HEK293 (cell line): Measurements from ENCODE around the gene SORD.

Experiments used
- CTCF ChIA-PET: fragments of 350-600 bp; formaldehyde crosslinking; extraction: SDS; loops from one replicate; lab custom pipeline; 2021; ENCODE audit warnings: antibody characterized with exemption; lab: Yijun Ruan, JAX
- POLR2A ChIA-PET: fragments of 300-600 bp; formaldehyde crosslinking; extraction: SDS; loops from one replicate; lab custom pipeline; 2020; ENCODE audit warnings: antibody characterized with exemption, inconsistent platforms; lab: Yijun Ruan, JAX
- H3K27ac ChIP-seq: fragments of 200-500 bp; sonication (Bioruptor generic); 2 replicates; pipeline ENCODE4 v1.5.1; 2014; ENCODE audit warnings: low read depth, low read length, control low read depth, inconsistent platforms; ENCODE audit errors: extremely low read depth
- H3K36me3 ChIP-seq, 2 experiments: fragments of 200-500 bp in 1 of 2; sonication (Bioruptor generic) in 1 of 2; 1 replicate in 1 of 2; 2 replicates in 1 of 2; pipeline ENCODE4 v1.5.1; 2014 to 2017; ENCODE audit warnings: inconsistent platforms in 2 of 2, low read length in 2 of 2; ENCODE audit not compliant: control insufficient read depth in 2 of 2, insufficient read depth in 1 of 2
- H3K4me1 ChIP-seq: fragments of 200-500 bp; sonication (Bioruptor generic); 2 replicates; pipeline ENCODE4 v1.5.1; 2014; ENCODE audit warnings: mild to moderate bottlenecking, low read length, inconsistent platforms; ENCODE audit not compliant: control insufficient read depth, insufficient read depth
- H3K4me3 ChIP-seq: 2 replicates; pipeline ENCODE4 v1.5.1; 2011; ENCODE audit warnings: low read depth, mild to moderate bottlenecking, control low read depth, low read length, moderate library complexity
- H3K9me3 ChIP-seq: fragments of 200-500 bp; sonication (Bioruptor generic); 2 replicates; pipeline ENCODE4 v1.5.1; 2014; ENCODE audit warnings: low read depth, low read length, inconsistent platforms; ENCODE audit not compliant: control insufficient read depth, insufficient read depth
- FEZF1 ChIP-seq: fragments of 450-650 bp; formaldehyde crosslinking; IDR thresholded peaks from 2 replicates; pipeline ENCODE4 v1.5.1; 2016; ENCODE audit warnings: missing biosample characterization, missing genetic modification characterization
- GLI2 ChIP-seq: fragments of 450-650 bp; formaldehyde crosslinking; IDR thresholded peaks from 2 replicates; pipeline ENCODE4; 2017; ENCODE audit warnings: missing biosample characterization, missing genetic modification characterization, low read depth, borderline replicate concordance
- HOXA7 ChIP-seq: sonication (generic); formaldehyde crosslinking; IDR thresholded peaks from 2 replicates; pipeline ENCODE4 v1.8.1; 2022; ENCODE audit warnings: missing genetic modification reagents, borderline replicate concordance
- KLF10 ChIP-seq: fragments of 450-650 bp; IDR thresholded peaks from 2 replicates; pipeline ENCODE4 v1.5.1; 2018; ENCODE audit warnings: missing biosample characterization, mild to moderate bottlenecking, missing genetic modification characterization
- KLF8 ChIP-seq: fragments of 450-650 bp; formaldehyde crosslinking; IDR thresholded peaks from 2 replicates; pipeline ENCODE4 v1.5.1; 2016; ENCODE audit warnings: missing biosample characterization, missing genetic modification characterization
- PRDM1 ChIP-seq: fragments of 450-650 bp; formaldehyde crosslinking; IDR thresholded peaks from 2 replicates; pipeline ENCODE4; 2016; ENCODE audit warnings: missing biosample characterization, missing genetic modification characterization
- SETDB1 ChIP-seq: IDR thresholded peaks from one replicate; pipeline ENCODE4 v1.6.1; 2017; ENCODE audit warnings: mild to moderate bottlenecking, low read length, moderate library complexity, mixed read lengths; ENCODE audit not compliant: insufficient read length
- ZBTB48 ChIP-seq: fragments of 450-650 bp; formaldehyde crosslinking; IDR thresholded peaks from 2 replicates; pipeline ENCODE4 v1.5.1; 2016; ENCODE audit warnings: missing biosample characterization, missing genetic modification characterization
- ZNF302 ChIP-seq: fragments of 450-650 bp; formaldehyde crosslinking; IDR thresholded peaks from 2 replicates; pipeline ENCODE4 v1.5.1; 2016; ENCODE audit warnings: missing biosample characterization, missing genetic modification characterization, low read depth
- ZNF335 ChIP-seq: fragments of 450-650 bp; formaldehyde crosslinking; conservative IDR thresholded peaks from 2 replicates; pipeline ENCODE4 v1.5.1; 2016; ENCODE audit warnings: missing biosample characterization, missing genetic modification characterization
- ZNF341 ChIP-seq: fragments of 450-650 bp; formaldehyde crosslinking; IDR thresholded peaks from 2 replicates; pipeline ENCODE4; 2016; ENCODE audit warnings: low read depth, missing biosample characterization, missing genetic modification characterization
- ZNF391 ChIP-seq: fragments of 450-650 bp; formaldehyde crosslinking; IDR thresholded peaks from 2 replicates; pipeline ENCODE4 v1.5.1; 2016; ENCODE audit warnings: low read depth, missing biosample characterization, missing genetic modification characterization, borderline replicate concordance
- ZNF423 ChIP-seq: fragments of 450-650 bp; formaldehyde crosslinking; IDR thresholded peaks from 2 replicates; pipeline ENCODE4 v1.5.1; 2016; ENCODE audit warnings: missing biosample characterization, missing genetic modification characterization
- ZNF426 ChIP-seq: fragments of 450-650 bp; formaldehyde crosslinking; IDR thresholded peaks from 2 replicates; pipeline ENCODE4 v1.5.1; 2017; ENCODE audit warnings: missing biosample characterization, missing genetic modification characterization, mild to moderate bottlenecking, inconsistent platforms, moderate library complexity
- ZNF473 ChIP-seq: fragments of 450-650 bp; formaldehyde crosslinking; IDR thresholded peaks from 2 replicates; pipeline ENCODE4 v1.5.1; 2017; ENCODE audit warnings: missing biosample characterization, missing genetic modification characterization
- ZNF48 ChIP-seq: fragments of 450-650 bp; formaldehyde crosslinking; IDR thresholded peaks from 2 replicates; pipeline ENCODE4 v1.5.1; 2016; ENCODE audit warnings: missing biosample characterization, missing genetic modification characterization
- ZNF529 ChIP-seq: fragments of 450-650 bp; formaldehyde crosslinking; IDR thresholded peaks from 2 replicates; pipeline ENCODE4 v1.5.1; 2017; ENCODE audit warnings: missing genetic modification characterization, missing biosample characterization; ENCODE audit not compliant: insufficient replicate concordance
- ZNF560 ChIP-seq: fragments of 450-650 bp; formaldehyde crosslinking; IDR thresholded peaks from 2 replicates; pipeline ENCODE4 v1.5.1; 2017; ENCODE audit warnings: missing biosample characterization, missing genetic modification characterization, borderline replicate concordance
- ZNF660 ChIP-seq: fragments of 450-650 bp; IDR thresholded peaks from 2 replicates; pipeline ENCODE4 v1.5.1; 2018; ENCODE audit warnings: missing biosample characterization, mild to moderate bottlenecking, missing genetic modification characterization
- ZNF768 ChIP-seq: fragments of 450-650 bp; formaldehyde crosslinking; IDR thresholded peaks from 2 replicates; pipeline ENCODE4 v1.5.1; 2018; ENCODE audit warnings: missing biosample characterization, mild to moderate bottlenecking, missing genetic modification characterization
- ZNF830 ChIP-seq: fragments of 450-650 bp; IDR thresholded peaks from 2 replicates; pipeline ENCODE4 v1.5.0; 2018; ENCODE audit warnings: missing biosample characterization, missing genetic modification characterization, low read depth, mild to moderate bottlenecking, moderate library complexity
- ZNF837 ChIP-seq: fragments of 450-650 bp; formaldehyde crosslinking; IDR thresholded peaks from 2 replicates; pipeline ENCODE4 v1.5.1; 2016; ENCODE audit warnings: missing biosample characterization, missing genetic modification characterization
- TF ChIP-seq, protein P1 (sequence below): fragments of 450-650 bp; formaldehyde crosslinking; IDR thresholded peaks from 2 replicates; pipeline ENCODE4; 2016; ENCODE audit warnings: missing biosample characterization, missing genetic modification characterization
- TF ChIP-seq, protein P2 (sequence below): sonication (generic); formaldehyde crosslinking; IDR thresholded peaks from 2 replicates; pipeline ENCODE4 v1.8.1; 2022; ENCODE audit warnings: mild to moderate bottlenecking, moderate library complexity, missing genetic modification reagents
- TF ChIP-seq, protein P3 (sequence below): fragments of 450-650 bp; formaldehyde crosslinking; IDR thresholded peaks from 2 replicates; pipeline ENCODE4 v1.5.1; 2016; ENCODE audit warnings: missing biosample characterization, missing genetic modification characterization, borderline replicate concordance

The SORD gene

DNA sequence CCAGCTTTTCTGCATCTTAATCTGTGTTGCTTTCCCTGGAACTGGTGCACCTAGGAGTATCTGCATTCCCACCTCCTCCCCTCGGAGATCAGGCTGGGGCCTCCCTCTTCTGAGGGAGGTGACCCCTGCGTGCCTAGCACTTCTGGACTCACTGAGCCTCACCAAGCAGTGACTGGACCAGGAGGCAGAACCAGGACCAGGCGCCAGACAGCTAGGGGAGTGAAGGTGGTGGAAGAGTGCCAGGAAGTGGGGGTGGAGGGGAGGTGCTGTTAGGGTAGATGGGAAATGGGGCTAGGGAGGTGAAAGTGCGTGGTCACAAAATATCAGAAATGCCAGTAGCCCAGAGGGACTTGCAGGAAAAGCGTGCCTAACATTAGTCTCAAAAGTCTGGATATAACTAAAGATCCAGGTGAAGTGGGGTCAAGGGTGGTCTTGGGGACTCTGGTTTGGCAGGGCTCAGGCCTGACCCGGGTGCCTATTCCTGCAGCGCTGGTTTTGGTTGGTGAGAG, 92.4 kb downstream of the SORD start (continued):
- TF ChIP-seq ZNF560 (tag by site-specific recombination) (no peak), ZNF768 (tag by site-specific recombination) (no peak), ZNF391 (tag by site-specific recombination) (no peak), ZNF423 (tag by site-specific recombination) (no peak)

DNA sequence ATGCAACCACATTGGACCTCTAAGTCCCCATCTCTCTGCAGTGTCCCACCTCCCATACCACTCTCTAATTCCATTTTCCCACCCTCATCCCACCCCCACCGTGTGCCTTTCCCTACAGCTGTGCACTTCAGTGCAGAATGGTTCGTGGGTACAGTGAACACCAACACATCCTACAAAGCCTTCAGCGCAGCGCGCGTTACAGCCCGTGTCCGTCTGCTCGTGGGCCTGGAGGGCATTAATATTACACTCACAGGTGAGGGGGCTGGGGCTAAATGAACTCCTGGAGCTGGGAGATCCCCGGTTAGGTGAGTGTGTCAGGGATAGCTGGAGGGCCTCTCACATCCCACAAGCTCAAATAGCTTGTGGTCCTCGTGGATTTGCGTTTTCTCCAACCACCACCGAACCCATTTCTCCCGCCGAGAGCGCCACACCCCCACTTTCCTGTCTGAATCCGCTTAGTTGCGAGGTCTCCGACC, 93.0 kb downstream of the SORD start:
- no peaks in the 10 kb centered on the region for H3K4me1 ChIP-seq
- H3K36me3 ChIP-seq = no peaks in the 10 kb centered on the region
- no peaks in the 10 kb centered on the region for H3K9me3 ChIP-seq
- CTCF ChIA-PET = interaction anchor here (0.7 kb wide), 1 partner anchor 23 kb away, joined by 3 read pairs; no protein-coding TSS in a partner anchor
- H3K4me3 ChIP-seq = no peak overlapping the region
- POLR2A ChIA-PET = no interaction called here
- H3K27ac ChIP-seq = no peak overlapping the region
- no peak for TF ChIP-seq ZBTB48 (tag by site-specific recombination)
- TF ChIP-seq PRDM1 = no peak
- no peak for TF ChIP-seq ZNF341 (tag by site-specific recombination)
- no peak for TF ChIP-seq HOXA7 (CRISPR knock-in tag)
- TF ChIP-seq FEZF1 = no peak
- no peak for TF ChIP-seq ZNF302 (tag by site-specific recombination)
- TF ChIP-seq KLF10 = no peak
- no peak for TF ChIP-seq ZNF837 (tag by site-specific recombination)
- TF ChIP-seq SETDB1 = no peak

DNA sequence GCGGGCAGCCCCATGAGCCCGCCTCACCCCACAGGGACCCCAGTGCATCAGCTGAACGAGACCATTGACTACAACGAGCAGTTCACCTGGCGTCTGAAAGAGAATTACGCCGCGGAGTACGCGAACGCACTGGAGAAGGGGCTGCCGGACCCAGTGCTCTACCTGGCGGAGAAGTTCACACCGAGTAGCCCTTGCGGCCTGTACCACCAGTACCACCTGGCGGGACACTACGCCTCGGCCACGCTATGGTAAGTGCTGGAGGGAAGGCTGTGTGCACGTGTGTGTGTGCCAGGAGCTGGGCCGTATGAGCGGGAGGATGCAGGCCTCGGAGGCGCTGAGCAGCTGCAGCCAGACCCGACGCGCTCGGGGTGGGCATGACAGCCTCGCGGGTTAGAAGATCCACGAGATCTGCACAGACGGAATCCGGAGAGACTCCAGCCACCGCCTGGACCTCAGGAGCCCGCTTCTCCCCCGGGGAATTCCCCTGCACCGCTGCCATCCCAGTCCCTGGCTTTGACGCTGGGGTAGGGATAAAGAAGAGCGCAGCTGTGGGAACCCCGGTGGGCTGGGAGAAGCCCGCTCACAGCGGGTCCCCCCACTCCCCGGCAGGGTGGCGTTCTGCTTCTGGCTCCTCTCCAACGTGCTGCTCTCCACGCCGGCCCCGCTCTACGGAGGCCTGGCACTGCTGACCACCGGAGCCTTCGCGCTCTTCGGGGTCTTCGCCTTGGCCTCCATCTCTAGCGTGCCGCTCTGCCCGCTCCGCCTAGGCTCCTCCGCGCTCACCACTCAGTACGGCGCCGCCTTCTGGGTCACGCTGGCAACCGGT, 93.7 kb downstream of the SORD start:
- TF ChIP-seq, protein P1, sequence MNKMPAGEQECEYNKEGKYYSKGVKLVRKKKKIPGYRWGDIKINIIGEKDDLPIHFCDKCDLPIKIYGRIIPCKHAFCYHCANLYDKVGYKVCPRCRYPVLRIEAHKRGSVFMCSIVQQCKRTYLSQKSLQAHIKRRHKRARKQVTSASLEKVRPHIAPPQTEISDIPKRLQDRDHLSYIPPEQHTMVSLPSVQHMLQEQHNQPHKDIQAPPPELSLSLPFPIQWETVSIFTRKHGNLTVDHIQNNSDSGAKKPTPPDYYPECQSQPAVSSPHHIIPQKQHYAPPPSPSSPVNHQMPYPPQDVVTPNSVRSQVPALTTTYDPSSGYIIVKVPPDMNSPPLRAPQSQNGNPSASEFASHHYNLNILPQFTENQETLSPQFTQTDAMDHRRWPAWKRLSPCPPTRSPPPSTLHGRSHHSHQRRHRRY (tag by site-specific recombination) = no peak
- TF ChIP-seq ZNF830 (tag by site-specific recombination) (no peak), ZNF48 (tag by site-specific recombination) (no peak), ZNF529 (tag by site-specific recombination) (no peak), GLI2 (tag by site-specific recombination) (no peak), ZNF473 (tag by site-specific recombination) (no peak), ZNF335 (tag by site-specific recombination) (no peak), KLF8 (no peak), ZNF660 (tag by site-specific recombination) (no peak), ZNF426 (tag by site-specific recombination) (no peak)
- TF ChIP-seq, protein P2, sequence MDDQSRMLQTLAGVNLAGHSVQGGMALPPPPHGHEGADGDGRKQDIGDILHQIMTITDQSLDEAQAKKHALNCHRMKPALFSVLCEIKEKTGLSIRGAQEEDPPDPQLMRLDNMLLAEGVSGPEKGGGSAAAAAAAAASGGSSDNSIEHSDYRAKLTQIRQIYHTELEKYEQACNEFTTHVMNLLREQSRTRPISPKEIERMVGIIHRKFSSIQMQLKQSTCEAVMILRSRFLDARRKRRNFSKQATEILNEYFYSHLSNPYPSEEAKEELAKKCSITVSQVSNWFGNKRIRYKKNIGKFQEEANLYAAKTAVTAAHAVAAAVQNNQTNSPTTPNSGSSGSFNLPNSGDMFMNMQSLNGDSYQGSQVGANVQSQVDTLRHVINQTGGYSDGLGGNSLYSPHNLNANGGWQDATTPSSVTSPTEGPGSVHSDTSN = no peak
- TF ChIP-seq, protein P3, sequence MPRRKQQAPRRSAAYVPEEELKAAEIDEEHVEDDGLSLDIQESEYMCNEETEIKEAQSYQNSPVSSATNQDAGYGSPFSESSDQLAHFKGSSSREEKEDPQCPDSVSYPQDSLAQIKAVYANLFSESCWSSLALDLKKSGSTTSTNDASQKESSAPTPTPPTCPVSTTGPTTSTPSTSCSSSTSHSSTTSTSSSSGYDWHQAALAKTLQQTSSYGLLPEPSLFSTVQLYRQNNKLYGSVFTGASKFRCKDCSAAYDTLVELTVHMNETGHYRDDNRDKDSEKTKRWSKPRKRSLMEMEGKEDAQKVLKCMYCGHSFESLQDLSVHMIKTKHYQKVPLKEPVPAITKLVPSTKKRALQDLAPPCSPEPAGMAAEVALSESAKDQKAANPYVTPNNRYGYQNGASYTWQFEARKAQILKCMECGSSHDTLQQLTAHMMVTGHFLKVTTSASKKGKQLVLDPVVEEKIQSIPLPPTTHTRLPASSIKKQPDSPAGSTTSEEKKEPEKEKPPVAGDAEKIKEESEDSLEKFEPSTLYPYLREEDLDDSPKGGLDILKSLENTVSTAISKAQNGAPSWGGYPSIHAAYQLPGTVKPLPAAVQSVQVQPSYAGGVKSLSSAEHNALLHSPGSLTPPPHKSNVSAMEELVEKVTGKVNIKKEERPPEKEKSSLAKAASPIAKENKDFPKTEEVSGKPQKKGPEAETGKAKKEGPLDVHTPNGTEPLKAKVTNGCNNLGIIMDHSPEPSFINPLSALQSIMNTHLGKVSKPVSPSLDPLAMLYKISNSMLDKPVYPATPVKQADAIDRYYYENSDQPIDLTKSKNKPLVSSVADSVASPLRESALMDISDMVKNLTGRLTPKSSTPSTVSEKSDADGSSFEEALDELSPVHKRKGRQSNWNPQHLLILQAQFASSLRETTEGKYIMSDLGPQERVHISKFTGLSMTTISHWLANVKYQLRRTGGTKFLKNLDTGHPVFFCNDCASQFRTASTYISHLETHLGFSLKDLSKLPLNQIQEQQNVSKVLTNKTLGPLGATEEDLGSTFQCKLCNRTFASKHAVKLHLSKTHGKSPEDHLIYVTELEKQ (tag by site-specific recombination) = no peak
- no peak overlapping the region for H3K4me3 ChIP-seq
- ChIA-PET CTCF (interaction anchor here (0.7 kb wide), 1 partner anchor 23 kb away, joined by 3 read pairs; no protein-coding TSS in a partner anchor), POLR2A (no interaction called here)
- no peaks in the 10 kb centered on the region for H3K9me3 ChIP-seq
- no peaks in the 10 kb centered on the region for H3K36me3 ChIP-seq
- no peaks in the 10 kb centered on the region for H3K4me1 ChIP-seq
- no peak overlapping the region for H3K27ac ChIP-seq
